ENCODE measurements around the gene PPP1R3D. TPM values are rescaled to one million over a fixed set of nuclear protein-coding genes. Genes with fewer than 3 reads are reported as not detected.
"Not testable (repeated sequence)": the region's sequence is repeated elsewhere in the genome, so short reads cannot be mapped to it uniquely, and the experiment has no call there.

The PPP1R3D gene
- total RNA-seq, 1 donor from 2014 or later: 3.5 TPM

- Mint-ChIP-seq H3K4me3 (ENCODE audit: unreplicated experiment) (no peak overlapping the region), H3K4me1 (ENCODE audit: unreplicated experiment) (no peaks in the 10 kb centered on the region), H3K27ac (ENCODE audit: unreplicated experiment) (no peak overlapping the region), H3K36me3 (ENCODE audit: low read depth, unreplicated experiment) (no peaks in the 10 kb centered on the region), H3K27me3 (ENCODE audit: unreplicated experiment) (peaks cover 1% of the 10 kb centered on the region), H3K9me3 (ENCODE audit: unreplicated experiment) (no peaks in the 10 kb centered on the region)
- TF ChIP-seq, protein P1, sequence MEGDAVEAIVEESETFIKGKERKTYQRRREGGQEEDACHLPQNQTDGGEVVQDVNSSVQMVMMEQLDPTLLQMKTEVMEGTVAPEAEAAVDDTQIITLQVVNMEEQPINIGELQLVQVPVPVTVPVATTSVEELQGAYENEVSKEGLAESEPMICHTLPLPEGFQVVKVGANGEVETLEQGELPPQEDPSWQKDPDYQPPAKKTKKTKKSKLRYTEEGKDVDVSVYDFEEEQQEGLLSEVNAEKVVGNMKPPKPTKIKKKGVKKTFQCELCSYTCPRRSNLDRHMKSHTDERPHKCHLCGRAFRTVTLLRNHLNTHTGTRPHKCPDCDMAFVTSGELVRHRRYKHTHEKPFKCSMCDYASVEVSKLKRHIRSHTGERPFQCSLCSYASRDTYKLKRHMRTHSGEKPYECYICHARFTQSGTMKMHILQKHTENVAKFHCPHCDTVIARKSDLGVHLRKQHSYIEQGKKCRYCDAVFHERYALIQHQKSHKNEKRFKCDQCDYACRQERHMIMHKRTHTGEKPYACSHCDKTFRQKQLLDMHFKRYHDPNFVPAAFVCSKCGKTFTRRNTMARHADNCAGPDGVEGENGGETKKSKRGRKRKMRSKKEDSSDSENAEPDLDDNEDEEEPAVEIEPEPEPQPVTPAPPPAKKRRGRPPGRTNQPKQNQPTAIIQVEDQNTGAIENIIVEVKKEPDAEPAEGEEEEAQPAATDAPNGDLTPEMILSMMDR (IDR thresholded peaks at IDR 0.05; ENCODE audit: unreplicated experiment): no peak
- no peak for DNase-seq (ENCODE audit: low spot score)
Measured at GRCh38 chr20:59958626-59959025, 18.5 kb upstream of the PPP1R3D start.

GRCh38 chr20:59958123-59958522 is 18.0 kb upstream of the PPP1R3D start, which contains the start of gene CDH26:
Gene CDH26, plus strand, starts transcription at chr20:59958423. Its CDS starts 304 bp downstream, at chr20:59958727.
- H3K4me3 Mint-ChIP-seq (ENCODE audit: unreplicated experiment): no peak within 1 kb of the TSS
- H3K9me3 Mint-ChIP-seq (ENCODE audit: unreplicated experiment): no peaks in the 10 kb centered on the region
- DNase-seq (ENCODE audit: low spot score): no peak
- H3K27me3 Mint-ChIP-seq (ENCODE audit: unreplicated experiment): peaks cover 1% of the 10 kb centered on the region
- H3K4me1 Mint-ChIP-seq (ENCODE audit: unreplicated experiment): no peaks in the 10 kb centered on the region
- no peaks in the 10 kb centered on the region for H3K36me3 Mint-ChIP-seq (ENCODE audit: low read depth, unreplicated experiment)
- no peak within 1 kb of the TSS for H3K27ac Mint-ChIP-seq (ENCODE audit: unreplicated experiment)
- TF ChIP-seq, protein P1 (IDR thresholded peaks at IDR 0.05; ENCODE audit: unreplicated experiment): no peak

GRCh38 chr20:59957568-59957967 is 17.5 kb upstream of the PPP1R3D start:
- not testable (repeated sequence) for H3K9me3 Mint-ChIP-seq (ENCODE audit: unreplicated experiment); H3K4me1 Mint-ChIP-seq (ENCODE audit: unreplicated experiment); H3K36me3 Mint-ChIP-seq (ENCODE audit: low read depth, unreplicated experiment); DNase-seq (ENCODE audit: low spot score); H3K27me3 Mint-ChIP-seq (ENCODE audit: unreplicated experiment); H3K4me3 Mint-ChIP-seq (ENCODE audit: unreplicated experiment); H3K27ac Mint-ChIP-seq (ENCODE audit: unreplicated experiment)

DNA sequence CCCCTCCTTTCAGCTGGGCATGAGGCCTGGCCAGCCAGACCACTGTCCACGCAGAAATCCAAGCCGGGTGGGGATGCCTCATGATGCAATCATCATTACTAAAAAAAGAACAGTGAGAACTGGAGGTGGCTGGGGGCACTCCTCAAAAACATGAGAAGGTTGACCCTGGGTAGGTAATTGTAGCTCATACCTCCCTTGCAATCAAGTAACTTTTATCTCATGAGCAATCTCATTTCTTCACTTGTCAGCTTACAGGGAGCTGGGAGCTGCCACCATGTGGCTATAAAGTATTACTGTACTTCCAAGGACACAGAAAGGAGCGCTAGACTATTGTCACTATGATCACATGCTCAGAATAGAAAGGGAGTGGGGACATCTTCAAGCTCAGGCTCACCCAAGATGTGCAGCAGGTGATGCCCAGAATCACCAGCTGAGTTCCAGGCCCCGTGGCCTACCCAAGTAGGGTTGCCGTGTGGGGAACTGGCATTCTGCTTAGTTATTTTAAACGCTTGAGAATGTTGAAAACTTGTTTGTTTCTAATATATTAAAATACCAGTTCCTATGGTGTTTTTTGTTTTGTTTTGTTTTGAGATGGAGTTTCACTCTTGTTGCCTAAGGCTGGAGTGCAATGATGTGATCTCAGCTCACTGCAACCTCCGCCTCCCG is 15.2 kb upstream of the PPP1R3D start:
- peaks cover 1% of the 10 kb centered on the region for H3K27me3 Mint-ChIP-seq (ENCODE audit: unreplicated experiment)
- DNase-seq (ENCODE audit: low spot score): no peak
- H3K36me3 Mint-ChIP-seq (ENCODE audit: low read depth, unreplicated experiment): no peaks in the 10 kb centered on the region
- TF ChIP-seq, protein P1 (IDR thresholded peaks at IDR 0.05; ENCODE audit: unreplicated experiment): peak; percentile 16
- no peak overlapping the region for H3K4me3 Mint-ChIP-seq (ENCODE audit: unreplicated experiment)
- peaks cover 3% of the 10 kb centered on the region for H3K4me1 Mint-ChIP-seq (ENCODE audit: unreplicated experiment)
- no peaks in the 10 kb centered on the region for H3K9me3 Mint-ChIP-seq (ENCODE audit: unreplicated experiment)
- no peak overlapping the region for H3K27ac Mint-ChIP-seq (ENCODE audit: unreplicated experiment)

- no peak for DNase-seq (ENCODE audit: low spot score)
- Mint-ChIP-seq H3K36me3 (ENCODE audit: low read depth, unreplicated experiment) (no peaks in the 10 kb centered on the region), H3K4me1 (ENCODE audit: unreplicated experiment) (peaks cover 3% of the 10 kb centered on the region), H3K9me3 (ENCODE audit: unreplicated experiment) (no peaks in the 10 kb centered on the region), H3K27me3 (ENCODE audit: unreplicated experiment) (no peaks in the 10 kb centered on the region), H3K4me3 (ENCODE audit: unreplicated experiment) (no peak overlapping the region), H3K27ac (ENCODE audit: unreplicated experiment) (no peak overlapping the region)
- TF ChIP-seq, protein P1 (IDR thresholded peaks at IDR 0.05; ENCODE audit: unreplicated experiment): peak; percentile 6
Measured at GRCh38 chr20:59954718-59955117, 14.6 kb upstream of the PPP1R3D start.

Data from endothelial cell (in vitro differentiated cells).